GM21825 (cell line): ENCODE data around the gene SH3RF3.

Source experiments
- ATAC-seq: cut with Tn5 transposase; IDR thresholded peaks from one replicate; pipeline ENCODE4 v1.9.1; 2021; ENCODE audit warnings: mild to moderate bottlenecking, moderate library complexity; ENCODE audit not compliant: unreplicated experiment

Gene SH3RF3

DNA sequence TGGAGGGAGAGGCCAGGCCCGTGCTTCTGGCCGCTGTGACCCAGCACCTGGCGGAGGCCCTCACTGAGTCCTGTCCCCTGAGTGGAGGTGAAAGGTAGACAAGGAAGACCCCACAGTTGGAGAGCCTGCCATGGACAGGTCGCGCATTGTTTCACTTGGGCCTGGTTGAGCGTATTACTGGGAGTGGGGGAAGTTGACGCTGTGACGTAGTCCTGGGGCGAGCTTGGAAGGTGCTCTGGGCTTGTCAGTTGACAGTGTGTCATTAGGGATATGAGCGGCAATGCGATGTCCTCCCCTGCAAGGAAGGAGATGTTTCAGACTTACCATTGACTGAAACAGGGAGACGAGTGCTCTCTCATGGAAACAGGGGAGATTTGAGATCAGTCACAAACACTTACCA is 127.1 kb downstream of the SH3RF3 start:
- ATAC-seq: no peak

DNA sequence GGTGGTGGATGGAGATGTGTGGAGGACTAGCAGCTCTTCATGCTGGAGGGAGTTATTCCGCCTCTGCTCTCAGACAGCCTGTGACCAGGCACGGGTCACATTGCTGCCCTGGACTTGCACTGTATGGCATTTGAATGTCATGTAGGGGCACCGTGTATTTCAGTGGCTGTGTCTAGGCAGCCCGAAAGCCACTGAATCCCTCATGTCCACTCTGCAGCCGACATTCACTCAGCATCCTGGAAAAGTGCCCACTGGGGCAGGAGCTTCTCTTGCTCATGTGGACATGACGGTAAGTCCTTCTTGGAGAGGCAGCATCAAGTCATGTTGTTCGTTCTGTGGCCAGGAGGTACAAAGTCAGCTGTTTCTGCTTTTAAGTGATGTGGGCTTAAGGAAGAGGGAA is 127.9 kb downstream of the SH3RF3 start:
- ATAC-seq: no peak

GRCh38 chr2:109257653-109258052 is 128.6 kb downstream of the SH3RF3 start:
- ATAC-seq: no peak

- no peak for ATAC-seq
These were observed 129.4 kb downstream of the SH3RF3 start for GRCh38 chr2:109258376-109258775.

GRCh38 chr2:109258905-109259540 is 130.0 kb downstream of the SH3RF3 start:
- ATAC-seq: no peak

GRCh38 chr2:109259671-109260070 is 130.7 kb downstream of the SH3RF3 start:
- ATAC-seq: no peak

GRCh38 chr2:109260116-109260855 is 131.3 kb downstream of the SH3RF3 start:
- ATAC-seq: no peak

DNA sequence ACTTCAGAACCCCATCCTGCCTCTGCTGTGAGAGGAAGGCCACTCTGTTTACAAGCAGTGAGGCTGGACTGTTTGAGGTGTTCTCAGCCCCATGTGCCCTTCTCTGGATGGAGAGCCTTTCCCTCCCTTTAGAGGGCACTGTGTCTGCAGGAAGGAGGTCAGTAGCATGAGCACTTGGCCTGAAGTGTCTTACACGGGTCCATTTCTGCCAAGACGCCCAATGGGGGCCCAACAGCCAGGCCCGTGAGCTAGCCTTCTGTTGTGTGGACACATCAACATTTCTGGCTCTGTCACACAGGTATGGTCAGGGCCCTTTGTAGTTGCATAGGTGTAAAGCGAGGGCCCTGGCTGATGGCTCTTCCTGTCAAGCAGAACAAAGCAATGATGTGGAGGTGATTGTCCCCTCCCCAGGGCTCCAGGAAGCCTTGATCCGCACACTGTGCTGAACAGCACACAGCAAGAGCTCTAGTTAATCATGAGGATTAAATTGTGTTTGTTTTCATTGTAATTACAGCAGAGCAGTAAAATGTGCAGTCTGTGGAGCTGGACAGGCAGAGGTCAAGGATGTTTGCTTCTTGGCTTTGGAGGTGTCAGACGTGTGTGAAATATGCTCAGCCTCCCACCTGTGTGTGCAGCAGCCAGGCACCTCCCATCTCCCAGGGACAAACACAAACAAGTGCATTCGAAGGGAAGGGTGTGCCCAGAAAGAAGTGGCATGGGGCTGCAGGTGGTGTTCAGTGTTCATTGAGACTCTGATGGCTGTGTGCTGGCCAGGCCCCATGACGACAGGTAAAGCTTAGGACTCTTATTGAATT is 132.1 kb downstream of the SH3RF3 start:
- ATAC-seq: no peak

DNA sequence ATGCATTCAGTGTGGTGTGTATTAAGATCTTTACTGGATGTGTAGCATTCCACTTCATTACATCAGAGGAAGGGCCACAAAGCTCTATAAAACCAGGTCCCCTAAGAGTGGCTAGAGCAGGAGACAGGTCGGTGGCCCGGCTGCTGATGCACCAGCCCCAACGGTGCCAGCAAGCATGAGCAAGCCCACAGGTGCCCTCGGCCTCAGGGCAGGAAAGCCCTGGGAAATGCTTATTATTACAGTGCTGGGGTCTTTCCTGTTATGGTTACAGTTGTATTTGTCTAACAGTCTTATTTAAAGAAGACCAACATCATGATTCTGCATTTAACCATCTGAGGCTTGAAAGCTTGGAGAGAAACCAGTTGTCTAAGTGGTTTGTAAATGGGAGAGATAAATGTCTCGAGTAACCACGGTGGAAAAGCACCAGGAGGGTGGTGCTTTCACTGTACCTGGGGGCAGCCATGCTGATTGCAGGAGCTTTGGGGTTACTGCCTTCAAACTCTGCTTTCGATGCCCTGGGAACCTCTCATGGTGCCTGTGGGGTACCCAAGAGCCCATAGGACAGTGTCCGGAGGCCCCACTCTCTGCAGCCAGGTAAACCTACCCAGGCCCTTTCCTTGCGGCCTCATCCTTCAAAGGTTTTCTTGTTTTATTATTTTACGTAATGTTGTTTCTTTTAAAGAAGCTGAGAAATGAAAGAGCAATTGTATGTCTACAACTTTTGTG is 133.1 kb downstream of the SH3RF3 start:
- no peak for ATAC-seq

DNA sequence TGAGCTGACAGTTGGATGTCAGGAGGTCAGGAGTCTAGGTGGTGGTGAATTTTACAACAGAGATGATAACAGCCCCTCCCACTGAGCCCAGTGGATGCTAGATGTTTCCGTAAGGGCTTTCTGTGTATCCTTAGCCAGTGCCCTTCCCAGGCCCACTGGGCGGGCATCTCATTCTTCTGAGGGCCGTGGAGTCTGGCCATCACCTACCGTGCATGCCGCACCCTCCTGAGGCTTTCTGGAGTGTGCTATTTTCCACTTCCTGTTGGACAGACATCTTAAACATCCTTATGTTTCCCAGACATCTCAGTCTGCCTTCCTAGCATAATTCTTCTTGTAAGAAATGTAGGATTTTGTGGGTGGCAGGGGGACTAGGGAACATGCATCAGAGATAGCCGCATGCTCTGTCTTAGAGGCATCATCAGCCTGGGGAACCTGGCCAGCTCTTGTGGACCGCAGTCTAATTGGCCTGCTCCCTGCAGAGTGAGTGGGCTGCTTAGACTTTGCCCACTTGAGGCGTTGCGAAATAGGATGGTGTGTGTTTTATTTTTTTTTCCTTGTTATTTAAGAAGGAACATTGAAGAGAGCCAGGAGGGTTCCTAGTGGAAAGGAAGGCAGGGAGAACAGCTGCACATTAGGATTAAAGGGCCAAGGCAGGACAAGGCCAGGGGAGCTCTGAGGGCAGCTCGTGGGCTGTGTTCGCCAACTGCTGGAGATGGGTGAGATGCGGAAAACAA is 135.8 kb downstream of the SH3RF3 start:
- ATAC-seq: no peak

GRCh38 chr2:109265369-109265768 is 136.4 kb downstream of the SH3RF3 start:
- no peak for ATAC-seq

DNA sequence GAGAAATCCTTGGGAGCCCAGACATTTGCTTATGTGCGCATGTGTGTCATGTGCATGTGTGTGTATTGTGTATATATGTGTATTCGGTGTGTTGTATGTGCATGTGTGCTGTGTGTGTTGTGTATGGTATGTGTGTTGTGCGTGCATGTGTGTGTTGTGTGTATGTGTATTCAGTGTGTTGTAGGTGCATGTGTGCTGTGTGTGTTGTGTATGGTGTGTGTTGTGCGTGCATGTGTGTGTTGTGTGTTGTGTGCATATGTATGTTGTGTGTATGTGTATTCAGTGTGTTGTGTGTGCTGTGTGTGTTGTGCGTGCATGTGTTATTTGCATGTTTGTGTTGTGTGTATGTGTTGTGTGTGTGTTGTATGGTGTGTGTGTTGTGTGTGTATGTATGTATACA is 136.9 kb downstream of the SH3RF3 start:
- ATAC-seq: no peak

DNA sequence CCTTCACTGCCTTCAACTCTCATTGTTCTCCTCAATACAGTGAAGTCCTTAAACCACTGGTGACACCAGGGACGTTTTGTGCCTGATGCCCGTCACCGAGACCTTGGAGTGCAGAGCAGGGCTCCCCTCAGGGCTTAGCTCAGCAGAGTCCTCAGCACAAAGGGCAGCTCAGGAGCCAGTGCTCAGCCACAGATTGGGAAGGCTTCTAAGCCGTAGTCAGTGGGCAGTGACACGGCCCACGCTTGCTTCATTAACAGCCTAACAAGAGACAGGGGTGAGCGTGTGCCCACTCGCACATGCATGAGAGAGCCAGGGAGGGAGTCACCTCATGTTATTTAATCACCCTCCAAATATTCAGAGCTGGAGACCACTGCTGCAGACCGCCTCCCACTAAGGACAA is 137.5 kb downstream of the SH3RF3 start:
- no peak for ATAC-seq

DNA sequence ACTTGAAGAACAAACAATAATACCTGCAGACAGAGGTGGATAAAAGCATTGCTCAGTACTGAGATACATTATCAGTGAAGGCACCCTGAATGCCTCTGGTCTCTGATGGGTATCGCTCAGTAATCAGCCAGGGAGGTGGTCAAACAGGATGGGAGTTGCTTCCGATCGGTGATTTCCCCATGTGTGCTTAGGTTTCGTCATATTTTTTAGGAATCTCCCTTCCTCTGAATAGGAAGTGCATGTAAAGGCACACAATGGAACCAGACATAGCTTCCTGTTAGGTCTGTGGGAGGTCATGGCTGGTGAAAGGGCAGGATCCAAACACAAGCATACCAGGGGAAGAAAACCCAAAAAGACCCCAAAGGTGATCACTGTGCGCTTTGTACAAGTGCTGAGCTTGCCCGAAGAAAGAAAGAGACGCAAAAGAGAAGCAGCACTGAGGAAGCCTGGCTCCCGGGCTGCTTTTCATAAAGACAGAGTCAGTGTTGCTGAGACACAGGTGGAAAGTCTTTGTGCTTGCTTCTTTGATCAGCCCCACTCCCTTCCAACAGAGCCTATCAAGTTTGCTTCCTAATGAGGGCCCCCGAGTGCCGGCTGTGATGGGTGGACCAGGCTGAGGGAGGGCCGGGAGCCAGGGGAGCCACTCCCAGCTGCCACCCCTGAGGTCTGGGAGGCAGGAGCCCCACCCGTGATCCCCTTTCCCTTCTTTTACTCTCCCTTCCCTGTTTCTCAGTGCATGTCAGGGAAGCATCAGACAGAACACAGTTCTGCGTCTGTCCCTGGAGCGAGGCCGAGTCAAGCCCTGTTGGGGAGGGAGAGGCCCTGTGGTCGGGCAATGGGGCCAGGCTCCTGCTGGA is 138.2 kb downstream of the SH3RF3 start:
- ATAC-seq: no peak

- no peak for ATAC-seq
These were observed 139.9 kb downstream of the SH3RF3 start for GRCh38 chr2:109268916-109269315.

GRCh38 chr2:109269706-109270504 is 140.9 kb downstream of the SH3RF3 start:
- ATAC-seq: no peak

- ATAC-seq: no peak
These were observed 141.7 kb downstream of the SH3RF3 start for GRCh38 chr2:109270505-109271312.

DNA sequence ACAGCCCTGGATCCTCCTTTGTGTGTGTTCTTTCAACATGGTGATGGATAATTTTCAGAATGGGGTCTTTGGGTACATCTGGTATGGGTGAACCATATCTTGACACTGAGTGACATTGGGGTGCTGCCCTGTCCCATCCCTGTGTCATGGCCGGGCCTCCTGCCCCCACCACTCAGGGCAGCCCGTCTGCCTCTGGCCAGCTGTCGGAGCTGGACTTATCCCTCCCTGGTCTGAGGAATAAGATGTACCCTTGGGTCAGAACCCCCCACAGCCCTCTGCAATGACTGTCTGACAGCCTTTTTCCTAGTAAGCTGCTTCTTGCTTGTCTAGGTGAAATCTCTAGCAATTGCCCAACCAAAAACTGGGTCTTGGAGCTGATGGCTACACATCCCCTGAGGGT is 142.9 kb downstream of the SH3RF3 start:
- no peak for ATAC-seq
